CMK (cell line): ENCODE results near the gene MZT2A.
"Not testable (repeated sequence)": the region's sequence is repeated elsewhere in the genome, so short reads cannot be mapped to it uniquely, and the experiment has no call there.

Experiments
- DNase-seq: peaks from one replicate; pipeline ENCODE4 v3.0.0-alpha.2; 2010; ENCODE audit warnings: low read depth

Gene MZT2A

GRCh38 chr2:131492015-131492417, at the start of gene MZT2A:
TSS of gene MZT2A (minus strand) at chr2:131492397. CDS start at chr2:131492376, 21 bp downstream.
- DNase-seq = not testable (repeated sequence)

GRCh38 chr2:131538856-131539255, 46.7 kb upstream of the MZT2A start:
- DNase-seq = not testable (repeated sequence)

- DNase-seq = not testable (repeated sequence)
Measured at GRCh38 chr2:131536841-131537240, 44.6 kb upstream of the MZT2A start.

- DNase-seq = not testable (repeated sequence)
Measured at GRCh38 chr2:131535951-131536826, 44.0 kb upstream of the MZT2A start.

GRCh38 chr2:131535526-131535925, 43.3 kb upstream of the MZT2A start:
- no peak for DNase-seq

- not testable (repeated sequence) for DNase-seq
Measured at GRCh38 chr2:131534965-131535364, 42.8 kb upstream of the MZT2A start.

GRCh38 chr2:131534317-131534672, 42.1 kb upstream of the MZT2A start:
- DNase-seq = not testable (repeated sequence)

GRCh38 chr2:131533609-131534316, 41.6 kb upstream of the MZT2A start:
- not testable (repeated sequence) for DNase-seq

- not testable (repeated sequence) for DNase-seq
Measured at GRCh38 chr2:131532723-131533608, 40.8 kb upstream of the MZT2A start.

- DNase-seq = not testable (repeated sequence)
Measured at GRCh38 chr2:131531547-131532185, 39.5 kb upstream of the MZT2A start.

- not testable (repeated sequence) for DNase-seq
Measured at GRCh38 chr2:131530626-131531344, 38.6 kb upstream of the MZT2A start.

- not testable (repeated sequence) for DNase-seq
Measured at GRCh38 chr2:131529864-131530445, 37.8 kb upstream of the MZT2A start.

GRCh38 chr2:131528981-131529863, 37.0 kb upstream of the MZT2A start:
- not testable (repeated sequence) for DNase-seq

GRCh38 chr2:131527131-131528001, 35.2 kb upstream of the MZT2A start, which contains the start of gene CCDC74A:
TSS of gene CCDC74A (plus strand) at chr2:131527888. CDS start at chr2:131527971, 83 bp downstream.
- not testable (repeated sequence) for DNase-seq

- DNase-seq = not testable (repeated sequence)
Measured at GRCh38 chr2:131525256-131525655, 33.1 kb upstream of the MZT2A start.

- DNase-seq = no peak
Measured at GRCh38 chr2:131521961-131522781, 30.0 kb upstream of the MZT2A start.

- not testable (repeated sequence) for DNase-seq
Measured at GRCh38 chr2:131521524-131521923, 29.3 kb upstream of the MZT2A start.
